HG02763 (cell line): Measurements from ENCODE around the gene PRAMEF7.
"Not testable (repeated sequence)": the region's sequence is repeated elsewhere in the genome, so short reads cannot be mapped to it uniquely, and the experiment has no call there.

Experiments used
- ATAC-seq: cut with Tn5 transposase; IDR thresholded peaks from one replicate; pipeline ENCODE4 v1.9.1; 2021; ENCODE audit warnings: mild to moderate bottlenecking, moderate library complexity; ENCODE audit not compliant: unreplicated experiment

PRAMEF7 gene

DNA sequence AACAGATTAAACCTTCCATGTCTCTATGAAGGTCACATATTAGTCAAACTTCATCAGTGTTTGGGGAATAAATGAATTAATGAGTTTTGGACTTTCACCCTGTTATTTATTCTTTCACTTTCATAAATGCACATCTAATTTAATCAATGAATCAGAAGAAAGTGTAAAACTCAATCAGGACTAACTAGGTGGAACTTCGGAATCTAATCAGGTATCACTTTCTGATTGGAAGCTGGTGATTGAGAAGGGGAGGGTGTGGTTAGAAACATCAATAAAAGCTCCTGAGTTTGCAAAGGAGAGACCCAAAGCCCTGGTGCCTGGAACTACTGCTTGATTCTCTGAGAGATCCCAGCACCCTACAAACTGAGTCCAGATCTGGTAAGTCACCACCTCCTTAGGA lies at the start of gene PRAMEF7:
Gene PRAMEF7 (plus strand): TSS at position 301 of the 400 bp plus-strand sequence. CDS start 1,083 bp downstream, outside the sequence.
- not testable (repeated sequence) for ATAC-seq

DNA sequence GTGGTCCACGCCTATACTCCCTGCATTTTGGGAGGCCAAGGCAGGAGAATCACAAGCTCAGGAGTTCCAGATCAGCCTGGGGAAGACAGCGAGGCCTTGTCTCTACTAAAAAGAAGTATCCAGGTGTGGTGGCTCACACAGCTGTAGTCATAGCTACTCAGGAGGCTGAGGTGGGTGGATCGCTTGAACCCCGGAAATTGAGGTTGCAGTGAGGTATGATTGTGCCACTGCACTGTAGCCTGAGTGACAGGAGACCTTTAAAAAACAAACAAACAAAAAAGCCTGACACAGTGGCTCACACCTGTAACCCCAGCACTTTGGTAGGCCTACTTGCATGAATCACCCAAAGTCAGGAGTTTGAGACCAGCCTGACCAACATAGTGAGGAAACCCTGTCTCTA lies 38.0 kb upstream of the PRAMEF7 start:
- ATAC-seq, result not testable (repeated sequence)

DNA sequence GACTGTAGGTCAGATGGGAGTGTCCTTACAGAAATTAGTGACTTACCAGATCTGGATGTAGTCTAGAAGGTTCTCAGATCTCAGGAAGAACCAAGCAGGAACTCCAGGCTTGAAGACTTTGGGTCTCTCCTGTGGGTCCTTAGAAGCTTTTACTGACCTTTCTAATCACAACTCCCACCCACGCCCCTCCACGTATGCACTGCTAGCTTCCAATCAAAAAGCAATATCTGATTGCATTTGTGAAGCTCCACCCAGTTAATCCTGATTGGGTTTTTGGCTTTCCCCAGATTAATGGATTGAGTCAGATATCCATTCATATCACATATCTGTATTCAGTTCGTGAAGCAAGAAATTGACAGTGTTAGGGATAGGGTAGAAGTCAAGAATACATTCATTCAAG lies 30.3 kb upstream of the PRAMEF7 start, which contains the start of gene PRAMEF4:
Gene PRAMEF4 (minus strand): TSS at position 101 of the 400 bp plus-strand sequence. CDS start 2,807 bp downstream, outside the sequence.
- not testable (repeated sequence) for ATAC-seq

DNA sequence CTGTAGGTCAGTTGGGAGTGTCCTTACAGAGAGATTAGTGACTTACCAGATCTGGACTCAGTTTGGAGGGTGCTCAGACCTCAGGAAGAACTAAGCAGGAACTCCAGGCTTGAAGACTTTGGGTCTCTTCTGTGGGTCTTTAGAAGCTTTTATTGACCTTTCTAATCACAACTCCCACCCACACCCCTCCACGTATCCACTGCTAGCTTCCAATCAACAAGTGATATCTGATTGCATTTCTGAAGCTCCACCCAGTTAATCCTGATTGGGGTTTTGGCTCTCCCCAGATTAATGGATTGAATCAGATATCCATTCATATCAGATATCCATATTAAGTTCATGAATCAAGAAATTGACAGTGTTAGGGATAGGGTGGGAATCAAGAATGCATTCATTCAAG lies 18.2 kb upstream of the PRAMEF7 start, which contains the start of gene PRAMEF10:
Gene PRAMEF10 (minus strand): TSS at position 101 of the 400 bp plus-strand sequence. CDS start 2,423 bp downstream, outside the sequence.
- not testable (repeated sequence) for ATAC-seq

DNA sequence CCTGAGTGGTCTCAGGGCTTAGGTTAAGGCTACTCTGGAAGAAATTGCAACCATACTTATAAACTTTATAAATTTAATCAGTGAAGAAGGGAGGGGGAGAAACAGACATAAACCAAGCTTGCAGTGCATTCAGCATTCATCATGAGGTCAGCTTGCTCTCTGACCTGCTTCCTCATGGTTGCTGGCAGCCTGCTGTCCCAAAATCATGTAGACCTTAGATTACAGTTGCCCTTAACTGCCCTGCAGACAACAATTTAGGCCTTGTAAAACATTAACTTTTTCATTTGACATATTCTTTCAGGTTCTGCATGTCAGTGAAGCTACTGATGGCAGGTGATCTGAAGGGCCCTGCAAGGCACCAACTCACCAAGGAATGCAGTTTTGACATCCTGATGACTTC lies 17.2 kb upstream of the PRAMEF7 start:
- ATAC-seq, result not testable (repeated sequence)

DNA sequence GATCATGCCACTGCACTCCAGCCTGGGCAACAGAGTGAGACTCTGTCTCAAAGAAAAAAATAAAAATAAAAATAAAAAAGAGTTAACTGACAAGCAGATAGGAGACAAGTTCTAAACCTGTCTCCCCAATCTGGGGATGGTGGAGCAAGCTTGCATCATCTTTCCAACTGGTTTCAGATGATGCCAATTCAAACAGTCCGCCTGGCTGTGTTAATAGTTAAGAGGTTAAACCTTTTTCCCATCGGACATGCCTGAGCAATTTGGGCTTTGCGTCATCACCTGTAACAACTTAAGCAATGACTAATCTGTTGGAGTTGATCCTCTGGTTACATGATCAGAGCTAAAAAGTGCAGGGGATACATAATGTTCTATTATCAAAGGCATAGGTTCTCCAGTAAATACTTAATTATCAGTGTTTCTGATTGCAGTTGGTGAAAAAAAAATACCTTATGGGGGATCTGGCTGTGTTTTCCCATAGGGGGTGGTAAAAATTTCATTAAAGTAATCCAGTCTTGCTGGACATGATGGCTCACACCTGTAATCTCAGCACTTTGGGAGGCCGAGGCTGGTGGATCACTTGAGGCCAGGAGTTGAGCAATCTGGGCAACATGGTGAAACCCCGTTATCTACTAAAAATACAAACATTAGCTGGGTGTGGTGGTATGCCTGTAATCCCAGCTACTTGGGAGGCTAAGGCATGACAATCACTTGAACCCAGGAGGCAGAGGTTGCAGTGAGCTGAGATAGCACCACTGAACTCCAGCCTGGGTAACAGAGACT lies 12.4 kb upstream of the PRAMEF7 start:
- ATAC-seq, result not testable (repeated sequence)

DNA sequence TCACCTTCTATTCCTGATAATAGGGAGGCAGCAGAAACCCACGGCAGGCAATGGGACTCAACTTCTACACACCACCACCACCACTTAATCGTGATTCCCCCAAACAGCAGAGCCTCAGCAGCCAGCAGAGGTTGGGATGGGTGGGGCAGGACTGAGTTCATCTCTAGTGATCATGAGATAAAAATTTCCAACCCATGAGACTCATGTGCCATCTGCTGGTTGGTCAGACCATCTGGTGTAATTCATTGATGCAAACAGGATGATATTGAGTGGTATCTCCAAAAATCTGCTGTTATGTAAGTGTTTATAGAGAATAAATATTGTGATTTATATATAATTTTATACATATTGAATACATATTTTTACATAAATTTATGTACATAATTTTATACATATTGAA lies 5.3 kb downstream of the PRAMEF7 start:
- ATAC-seq, result not testable (repeated sequence)

DNA sequence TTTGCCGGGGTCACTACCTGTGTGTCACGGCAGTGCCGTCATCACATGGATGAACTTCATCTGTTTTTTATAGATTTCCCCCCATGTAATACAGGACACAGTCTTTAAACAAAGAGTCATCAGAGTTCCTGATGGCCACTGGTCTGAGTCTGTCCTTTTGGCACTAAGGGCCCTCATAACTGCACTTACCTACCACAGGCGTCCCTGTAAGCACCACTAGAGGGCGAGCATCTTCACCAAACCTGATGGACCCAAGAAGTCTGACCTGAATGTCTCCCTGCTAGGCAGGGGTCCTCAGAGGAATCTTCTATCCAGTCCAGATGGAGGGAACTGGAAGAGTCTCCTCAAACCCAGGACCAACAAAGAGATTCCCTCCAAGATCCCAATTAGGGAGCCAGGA lies 8.0 kb downstream of the PRAMEF7 start:
- ATAC-seq, result not testable (repeated sequence)

DNA sequence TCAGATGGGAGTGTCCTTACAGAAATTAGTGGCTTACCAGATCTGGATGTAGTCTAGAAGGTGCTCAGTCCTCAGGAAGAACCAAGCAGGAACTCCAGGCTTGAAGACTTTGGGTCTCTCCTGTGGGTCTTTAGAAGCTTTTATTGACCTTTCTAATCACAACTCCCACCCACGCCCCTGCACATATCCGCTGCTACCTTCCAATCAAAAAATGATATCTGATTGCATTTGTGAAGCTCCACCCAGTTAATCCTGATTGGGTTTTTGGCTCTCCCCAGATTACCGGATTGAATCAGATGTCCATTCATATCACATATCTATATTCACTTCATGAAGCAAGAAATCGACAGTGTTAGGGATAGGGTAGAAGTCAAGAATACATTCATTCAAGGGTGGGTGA lies 31.1 kb downstream of the PRAMEF7 start, which contains the start of gene PRAMEF6:
Gene PRAMEF6 (minus strand): TSS at position 101 of the 400 bp plus-strand sequence. CDS start 5,062 bp downstream, outside the sequence.
- not testable (repeated sequence) for ATAC-seq
